Hematopoietic multipotent progenitor cell treated with erythropoietin and hydrocortisone succinate and interleukin-3 and kit ligand, for 15 days (in vitro differentiated cells): ENCODE measurements around the gene UBXN10.
A peak's percentile ranks its signal among the peaks of the same experiment; 100 is the strongest.

Experiments
- DNase-seq: peaks from one replicate; pipeline ENCODE4 v3.0.0-alpha.2; 2015; ENCODE audit warnings: low spot score

UBXN10 gene

DNA sequence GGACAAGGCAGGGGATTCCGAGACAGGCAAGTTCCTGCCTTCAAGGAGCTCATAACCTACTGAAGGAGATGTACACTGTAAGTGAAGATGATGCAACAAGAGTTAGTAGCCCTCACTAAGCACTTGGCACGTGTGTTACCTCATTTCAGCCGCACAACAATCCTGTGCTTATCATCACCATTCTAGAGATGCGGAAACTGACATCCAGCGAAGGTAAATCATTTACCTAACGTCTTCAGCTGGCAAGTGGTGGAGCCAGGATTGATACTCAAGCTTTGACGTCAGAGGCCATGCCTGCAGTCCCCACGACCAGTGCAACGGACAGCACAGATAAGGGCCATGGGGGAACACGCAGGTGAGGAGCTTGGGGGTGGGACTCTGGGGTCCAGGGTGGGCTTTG is 2.9 kb upstream of the UBXN10 start:
- DNase-seq: no peak

DNA sequence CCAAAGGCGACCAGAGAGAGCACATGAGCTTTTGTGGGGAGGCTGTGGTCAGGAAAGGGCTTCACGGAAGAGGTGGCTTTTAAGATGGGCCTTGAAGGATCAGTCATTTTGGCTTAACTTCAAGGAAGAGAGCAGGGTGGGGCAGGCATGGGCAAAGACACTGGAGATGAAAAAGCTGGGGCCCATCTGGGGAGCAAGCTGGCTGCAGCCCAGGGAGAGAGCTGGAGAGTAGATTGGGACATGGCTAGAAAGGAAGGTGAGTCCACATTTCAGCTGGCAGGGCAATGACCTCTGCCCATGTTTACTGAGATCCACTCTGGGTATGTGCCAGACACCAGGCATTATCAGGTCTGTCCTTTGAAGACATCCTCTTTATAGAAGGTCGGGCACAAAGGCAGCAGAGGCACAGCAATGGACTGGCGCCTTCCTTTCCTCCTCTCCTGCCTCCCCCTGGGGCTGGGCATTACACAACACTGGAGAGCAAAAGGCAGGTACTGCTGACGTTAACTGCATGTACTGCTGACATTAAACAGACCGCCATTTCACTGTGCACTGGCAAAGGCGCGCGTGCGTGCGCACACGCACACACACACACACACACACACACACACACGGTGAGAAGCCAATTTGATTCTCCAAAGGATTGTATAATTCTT is 2.2 kb upstream of the UBXN10 start:
- peak; percentile 36 for DNase-seq

DNA sequence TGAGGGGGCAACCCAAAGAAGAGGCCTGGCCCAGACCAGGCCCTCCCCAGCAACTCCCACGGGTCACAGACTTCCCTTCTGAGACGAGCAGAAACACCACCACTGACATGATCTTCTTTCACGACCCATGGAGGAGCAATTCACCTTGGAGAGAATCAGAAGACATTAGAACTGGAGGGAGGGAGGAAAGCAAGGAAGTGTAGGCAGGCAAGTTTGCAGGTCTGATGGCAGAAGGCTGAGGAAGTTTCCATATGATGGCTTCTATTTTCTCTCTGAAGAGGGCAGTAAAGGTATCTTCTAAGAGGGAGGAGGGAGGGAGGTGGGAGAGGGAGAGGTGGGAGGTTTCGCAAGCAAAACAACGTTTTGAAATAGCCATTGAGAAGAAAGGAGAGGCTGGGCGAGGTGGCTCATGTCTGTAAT is 1.4 kb upstream of the UBXN10 start:
- no peak for DNase-seq

DNA sequence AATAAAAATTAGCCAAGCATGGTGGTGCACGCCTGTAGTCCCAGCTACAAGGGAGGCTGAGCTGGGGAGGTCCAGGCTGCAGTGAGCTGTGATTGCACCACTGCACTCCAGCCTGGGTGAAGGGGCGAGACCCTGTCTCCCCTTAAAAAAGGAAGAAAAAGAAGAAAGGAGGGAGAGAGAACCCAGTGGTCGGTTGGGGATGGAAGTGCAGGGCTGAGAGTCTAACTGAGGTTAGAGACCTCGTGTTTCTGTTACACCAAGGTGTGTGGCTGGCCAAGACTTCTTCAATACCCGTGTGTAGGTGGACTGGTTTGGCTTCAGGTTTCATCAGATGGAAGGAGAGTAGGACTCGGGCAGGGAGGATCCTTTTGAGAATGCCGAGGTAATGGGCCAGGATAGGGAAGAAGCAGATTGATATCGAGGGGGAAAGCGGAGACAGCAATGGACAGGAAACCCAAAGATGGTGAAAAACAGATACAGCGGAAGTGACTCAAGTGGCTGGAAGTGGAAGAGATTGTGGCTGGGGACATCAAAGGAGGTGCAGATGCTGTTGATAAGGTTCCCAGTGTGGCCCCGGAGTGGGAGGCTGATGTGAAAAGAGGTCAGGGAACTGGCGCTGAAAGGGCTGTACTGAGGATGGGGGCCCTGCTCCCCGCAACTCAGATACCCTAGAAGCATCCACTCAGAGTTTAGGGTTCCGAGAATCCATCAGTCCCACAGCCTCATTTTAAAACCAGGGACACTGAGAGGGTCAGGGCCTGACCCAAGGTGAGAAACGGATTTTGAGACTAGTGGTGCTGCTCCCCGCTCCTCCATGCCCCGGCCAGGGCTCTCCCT is 681 bp upstream of the UBXN10 start:
- no peak for DNase-seq

DNA sequence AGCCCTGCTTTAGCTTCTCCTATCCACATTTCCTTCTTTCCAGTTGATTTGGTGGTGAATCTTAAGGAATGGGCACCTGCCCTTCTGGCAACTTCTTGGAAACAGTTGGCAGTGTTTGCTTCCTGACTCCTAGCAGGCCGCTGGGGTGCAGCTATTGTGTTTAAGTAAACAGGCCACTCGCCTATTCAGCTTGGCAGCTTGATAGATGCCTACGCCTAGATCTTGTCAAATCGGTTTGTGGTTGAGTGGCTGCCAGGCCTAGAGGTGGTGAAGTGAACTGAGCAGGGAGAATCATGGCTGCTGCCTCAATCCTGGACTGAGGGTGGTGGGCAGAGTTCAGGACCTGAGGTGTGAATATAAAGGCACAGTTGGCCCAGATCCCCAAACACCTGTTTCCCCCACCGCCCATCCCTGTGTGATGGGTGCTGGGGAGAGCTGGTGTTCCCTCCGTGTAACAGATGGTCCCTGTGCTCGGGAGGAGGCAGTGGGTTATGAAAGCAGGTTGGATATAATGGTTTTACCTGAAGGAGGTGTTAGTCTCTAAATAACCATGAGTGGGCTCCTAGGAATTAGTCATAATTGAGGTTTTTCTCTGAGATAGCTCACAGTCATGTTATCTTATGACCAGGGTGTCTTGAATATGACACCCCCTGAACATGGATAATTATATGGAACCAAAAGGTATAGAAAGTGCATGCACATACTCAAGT is 1.4 kb downstream of the UBXN10 start:
- DNase-seq: peak; percentile 48

GRCh38 chr1:20187813-20188454 is 2.0 kb downstream of the UBXN10 start:
- DNase-seq: peak; percentile 47

DNA sequence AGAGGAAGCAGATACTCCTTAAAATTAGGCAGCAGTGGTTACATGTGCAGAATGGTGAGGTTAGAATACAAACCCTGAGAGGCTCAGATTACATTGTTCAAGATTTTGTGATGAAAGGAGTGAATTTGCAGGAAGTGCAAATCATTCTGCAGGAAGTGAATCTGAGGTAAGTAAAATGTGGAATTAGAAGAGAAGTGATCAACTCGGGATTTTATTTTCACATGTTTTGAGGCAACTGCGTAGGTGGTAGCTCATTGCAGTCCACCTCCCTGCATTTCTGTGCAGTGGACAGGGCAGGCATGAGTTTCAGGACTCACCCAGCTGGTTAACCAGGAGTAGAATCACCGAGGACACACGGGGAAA is 2.5 kb downstream of the UBXN10 start:
- no peak for DNase-seq

GRCh38 chr1:20189664-20190063 is 3.8 kb downstream of the UBXN10 start:
- DNase-seq: no peak

DNA sequence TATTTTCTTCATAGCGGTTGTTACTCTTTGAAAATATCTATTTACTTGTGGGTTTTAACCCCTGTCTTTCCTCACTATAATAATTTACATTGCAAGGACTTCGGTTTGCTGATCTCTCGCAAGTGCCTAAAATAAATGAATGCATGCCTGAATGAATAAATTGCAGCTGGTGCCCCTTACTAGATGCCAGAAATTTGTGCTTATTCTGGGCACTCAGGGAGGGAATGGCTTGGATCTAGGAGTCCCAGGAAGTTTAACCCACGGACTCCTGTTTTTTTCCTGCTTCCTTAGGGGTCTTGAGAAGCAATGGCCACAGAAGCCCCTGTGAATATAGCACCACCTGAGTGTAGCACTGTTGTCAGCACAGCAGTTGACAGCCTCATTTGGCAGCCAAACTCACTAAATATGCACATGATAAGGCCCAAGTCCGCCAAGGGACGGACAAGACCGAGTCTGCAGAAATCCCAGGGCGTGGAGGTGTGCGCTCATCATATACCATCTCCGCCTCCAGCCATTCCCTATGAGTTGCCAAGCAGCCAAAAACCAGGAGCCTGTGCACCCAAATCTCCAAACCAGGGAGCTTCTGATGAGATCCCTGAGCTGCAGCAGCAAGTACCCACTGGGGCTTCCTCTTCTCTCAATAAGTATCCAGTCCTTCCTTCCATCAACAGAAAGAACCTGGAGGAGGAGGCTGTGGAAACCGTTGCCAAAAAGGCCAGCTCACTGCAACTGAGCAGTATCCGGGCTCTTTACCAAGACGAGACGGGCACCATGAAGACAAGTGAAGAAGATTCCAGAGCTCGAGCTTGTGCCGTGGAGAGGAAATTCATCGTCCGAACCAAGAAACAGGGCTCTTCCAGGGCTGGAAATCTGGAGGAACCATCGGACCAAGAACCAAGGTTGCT is 4.6 kb downstream of the UBXN10 start:
- no peak for DNase-seq

GRCh38 chr1:20191266-20191825 is 5.5 kb downstream of the UBXN10 start:
- DNase-seq: no peak

DNA sequence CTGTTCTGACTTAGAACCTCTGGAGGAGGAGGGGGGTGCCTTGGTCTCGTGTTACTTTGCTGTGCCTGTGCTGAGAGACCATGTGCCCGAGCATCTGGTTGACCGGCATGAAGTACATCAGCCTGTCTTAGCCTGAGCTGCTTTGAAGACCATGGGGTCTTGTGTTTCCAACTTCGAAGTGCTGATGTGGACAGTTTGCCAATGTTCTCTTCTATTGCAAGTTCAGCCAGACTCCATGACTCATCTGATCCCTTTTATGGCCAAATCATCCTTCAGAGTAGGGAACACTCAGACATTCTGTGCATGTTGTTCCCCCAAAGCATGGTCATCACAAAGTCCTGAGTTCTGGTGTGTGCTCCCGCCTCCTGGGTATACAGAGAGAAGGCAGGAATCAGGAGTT is 6.5 kb downstream of the UBXN10 start:
- no peak for DNase-seq

GRCh38 chr1:20192871-20193411 is 7.0 kb downstream of the UBXN10 start:
- DNase-seq: no peak

- no peak for DNase-seq
Observed at GRCh38 chr1:20194224-20194623, 8.3 kb downstream of the UBXN10 start.

GRCh38 chr1:20194757-20195461 is 9.0 kb downstream of the UBXN10 start:
- DNase-seq: peak; percentile 67

DNA sequence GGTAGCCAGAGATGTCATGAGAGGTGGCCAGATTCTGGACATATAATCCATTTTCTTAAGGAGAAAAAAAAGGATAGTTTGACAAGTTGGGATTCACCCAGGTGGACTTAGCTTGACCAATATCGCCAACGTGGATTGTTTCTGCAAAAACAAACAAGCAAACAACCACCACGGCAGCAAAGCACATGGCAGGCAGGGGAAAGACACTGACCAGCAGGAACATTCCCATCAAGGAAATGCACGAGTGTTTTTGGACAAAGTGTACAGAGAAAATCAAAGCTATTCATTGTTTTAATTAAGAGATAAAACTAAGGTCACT is 9.5 kb downstream of the UBXN10 start:
- no peak for DNase-seq

DNA sequence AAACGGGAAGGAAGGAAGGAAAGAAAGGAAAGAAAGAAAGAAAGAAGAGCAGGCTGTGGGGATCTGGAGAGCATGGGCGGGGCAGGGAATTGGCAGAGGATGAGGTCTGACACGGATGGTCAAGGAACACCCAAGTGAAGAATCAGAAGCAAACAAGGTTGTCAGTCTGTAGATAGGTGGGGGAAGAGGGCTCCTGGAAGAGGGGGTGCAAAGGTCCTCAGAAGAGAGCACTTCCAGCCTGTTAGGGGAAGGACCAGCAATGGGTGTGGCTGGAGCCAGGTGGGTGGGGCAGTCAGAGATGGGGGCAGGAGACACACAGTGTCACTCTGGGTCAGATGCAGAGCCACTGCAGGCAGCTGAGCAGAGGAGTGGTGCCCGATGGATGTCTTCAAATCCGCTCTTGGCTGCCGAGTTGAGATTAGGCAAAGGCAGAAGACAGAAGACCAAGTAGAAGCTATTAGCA is 11.5 kb downstream of the UBXN10 start:
- peak; percentile 57 for DNase-seq

DNA sequence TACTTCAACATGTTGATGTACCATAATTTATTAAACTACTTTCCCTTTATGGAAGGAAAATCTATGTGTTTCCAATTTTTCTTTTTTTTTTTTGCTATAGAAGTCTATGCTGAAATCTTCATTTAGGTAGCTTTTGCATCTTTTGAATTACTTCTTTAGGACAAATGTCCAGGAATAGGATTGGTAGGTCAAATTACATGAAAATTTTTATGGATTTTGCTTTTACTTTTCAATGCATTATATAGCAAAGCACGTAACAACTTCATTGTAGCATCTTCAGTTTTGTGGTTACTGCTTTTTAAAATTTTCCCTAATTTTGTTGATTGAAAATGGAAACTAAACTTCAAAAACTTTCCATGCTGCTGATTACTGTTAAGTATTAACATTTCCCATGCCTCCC is 12.4 kb downstream of the UBXN10 start:
- DNase-seq: no peak

- DNase-seq: no peak
Observed at GRCh38 chr1:20198918-20199317, 13.0 kb downstream of the UBXN10 start.

DNA sequence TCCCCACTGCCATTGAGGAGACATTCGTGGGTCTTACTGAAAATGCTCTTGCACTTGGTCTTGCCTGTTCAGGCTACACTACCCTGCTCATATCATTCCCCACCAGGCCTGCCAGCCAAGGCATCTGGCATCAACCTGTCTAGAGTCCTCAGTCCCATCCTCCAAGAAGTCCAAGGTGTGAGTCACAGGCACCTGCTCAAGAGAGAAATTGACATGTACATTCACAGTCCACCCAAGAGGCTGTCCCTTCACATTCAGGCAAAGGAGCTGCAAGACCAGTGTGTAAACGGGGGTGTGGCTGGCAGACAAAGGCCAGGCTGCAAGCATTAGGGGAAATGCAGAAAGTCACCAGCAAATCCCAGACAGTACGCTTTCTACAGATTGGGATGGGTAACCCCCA is 13.5 kb downstream of the UBXN10 start:
- peak; percentile 17 for DNase-seq

DNA sequence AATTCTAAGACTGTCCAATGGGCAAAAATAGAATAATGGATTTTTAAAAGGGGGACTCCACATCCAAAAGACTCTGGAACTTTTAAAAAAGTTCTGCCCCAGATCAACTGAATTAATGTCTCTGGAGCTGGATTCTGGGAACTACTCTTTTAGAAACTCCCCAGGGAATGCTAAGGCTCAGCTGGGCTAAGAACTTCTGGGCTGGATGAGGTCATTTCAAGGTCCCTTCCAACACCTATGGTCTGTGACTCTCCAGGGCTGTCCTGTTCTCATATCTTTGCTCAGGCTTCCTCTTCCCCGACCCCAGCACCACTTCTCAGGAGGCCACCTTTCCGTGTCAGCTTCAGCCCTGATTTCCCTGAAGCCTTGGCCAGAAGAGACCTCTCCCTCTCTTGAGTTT is 13.9 kb downstream of the UBXN10 start:
- no peak for DNase-seq
